Measurements from ENCODE around the gene WDR37.

DNA sequence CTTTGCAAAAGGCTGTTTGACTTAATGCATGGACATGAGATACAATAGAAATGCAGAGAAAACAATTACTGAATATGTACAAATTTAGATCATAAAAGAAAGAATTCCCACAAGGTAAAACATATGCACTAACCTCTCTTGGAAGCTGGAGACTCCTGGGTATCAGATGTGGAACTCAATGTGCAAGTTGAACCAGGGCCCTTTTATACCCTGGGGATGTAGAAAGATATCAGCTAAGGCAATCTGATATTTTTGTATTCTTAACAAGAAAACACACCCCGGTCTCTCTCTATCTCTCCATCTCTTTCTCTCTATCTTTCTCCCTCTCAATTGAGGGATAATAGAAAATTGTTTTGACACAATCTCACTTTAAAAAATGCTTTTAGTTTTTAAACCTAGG is 30.5 kb upstream of the WDR37 start, which contains the start of gene IDI2:
- TF ChIP-seq NFIC (IDR thresholded peaks at IDR 0.05; ENCODE audit: borderline replicate concordance) = no peak
- TF ChIP-seq MXI1 (IDR thresholded peaks at IDR 0.05; ENCODE audit: low read depth, low read length) = no peak
- no peak for TF ChIP-seq CTCF (IDR thresholded peaks at IDR 0.05)
- TF ChIP-seq, protein P1, sequence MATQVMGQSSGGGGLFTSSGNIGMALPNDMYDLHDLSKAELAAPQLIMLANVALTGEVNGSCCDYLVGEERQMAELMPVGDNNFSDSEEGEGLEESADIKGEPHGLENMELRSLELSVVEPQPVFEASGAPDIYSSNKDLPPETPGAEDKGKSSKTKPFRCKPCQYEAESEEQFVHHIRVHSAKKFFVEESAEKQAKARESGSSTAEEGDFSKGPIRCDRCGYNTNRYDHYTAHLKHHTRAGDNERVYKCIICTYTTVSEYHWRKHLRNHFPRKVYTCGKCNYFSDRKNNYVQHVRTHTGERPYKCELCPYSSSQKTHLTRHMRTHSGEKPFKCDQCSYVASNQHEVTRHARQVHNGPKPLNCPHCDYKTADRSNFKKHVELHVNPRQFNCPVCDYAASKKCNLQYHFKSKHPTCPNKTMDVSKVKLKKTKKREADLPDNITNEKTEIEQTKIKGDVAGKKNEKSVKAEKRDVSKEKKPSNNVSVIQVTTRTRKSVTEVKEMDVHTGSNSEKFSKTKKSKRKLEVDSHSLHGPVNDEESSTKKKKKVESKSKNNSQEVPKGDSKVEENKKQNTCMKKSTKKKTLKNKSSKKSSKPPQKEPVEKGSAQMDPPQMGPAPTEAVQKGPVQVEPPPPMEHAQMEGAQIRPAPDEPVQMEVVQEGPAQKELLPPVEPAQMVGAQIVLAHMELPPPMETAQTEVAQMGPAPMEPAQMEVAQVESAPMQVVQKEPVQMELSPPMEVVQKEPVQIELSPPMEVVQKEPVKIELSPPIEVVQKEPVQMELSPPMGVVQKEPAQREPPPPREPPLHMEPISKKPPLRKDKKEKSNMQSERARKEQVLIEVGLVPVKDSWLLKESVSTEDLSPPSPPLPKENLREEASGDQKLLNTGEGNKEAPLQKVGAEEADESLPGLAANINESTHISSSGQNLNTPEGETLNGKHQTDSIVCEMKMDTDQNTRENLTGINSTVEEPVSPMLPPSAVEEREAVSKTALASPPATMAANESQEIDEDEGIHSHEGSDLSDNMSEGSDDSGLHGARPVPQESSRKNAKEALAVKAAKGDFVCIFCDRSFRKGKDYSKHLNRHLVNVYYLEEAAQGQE (IDR thresholded peaks at IDR 0.05; ENCODE audit: low read depth, low read length) = no peak
- TF ChIP-seq, protein P2, sequence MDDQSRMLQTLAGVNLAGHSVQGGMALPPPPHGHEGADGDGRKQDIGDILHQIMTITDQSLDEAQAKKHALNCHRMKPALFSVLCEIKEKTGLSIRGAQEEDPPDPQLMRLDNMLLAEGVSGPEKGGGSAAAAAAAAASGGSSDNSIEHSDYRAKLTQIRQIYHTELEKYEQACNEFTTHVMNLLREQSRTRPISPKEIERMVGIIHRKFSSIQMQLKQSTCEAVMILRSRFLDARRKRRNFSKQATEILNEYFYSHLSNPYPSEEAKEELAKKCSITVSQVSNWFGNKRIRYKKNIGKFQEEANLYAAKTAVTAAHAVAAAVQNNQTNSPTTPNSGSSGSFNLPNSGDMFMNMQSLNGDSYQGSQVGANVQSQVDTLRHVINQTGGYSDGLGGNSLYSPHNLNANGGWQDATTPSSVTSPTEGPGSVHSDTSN (IDR thresholded peaks at IDR 0.05) = no peak
- TF ChIP-seq FOXJ3 (CRISPR knock-in tag; IDR thresholded peaks at IDR 0.05) = no peak
- TF ChIP-seq RFX5 (IDR thresholded peaks at IDR 0.05; ENCODE audit: low read length) = no peak
- TF ChIP-seq YY1 (IDR thresholded peaks at IDR 0.05; ENCODE audit: low read depth) = no peak
- TF ChIP-seq SIN3A (IDR thresholded peaks at IDR 0.05; ENCODE audit: borderline replicate concordance, low read depth, low read length) = no peak
